Endothelial cell of umbilical vein (primary cell): ENCODE data around the gene TANGO2. TPM values are rescaled to one million over a fixed set of nuclear protein-coding genes. Genes with fewer than 3 reads are reported as not detected.

ENCODE experiments used
- BruUV-seq: library from RNA; stranded (reverse); fragments of 400-500 nt; replicated peaks from 2 replicates; lab custom pipeline; 2021; lab: Mats Ljungman, UMichigan
- CTCF ChIA-PET: fragments of 300-600, 350-600 bp; sonication (Branson Sonifier 250); formaldehyde crosslinking; loops from one replicate; lab custom pipeline; 2021; ENCODE audit warnings: antibody characterized with exemption, inconsistent platforms; lab: Charles Lee
- POLR2A ChIA-PET: fragments of 300-600, 350-600 bp; sonication (Branson Sonifier 250); formaldehyde crosslinking; loops from one replicate; lab custom pipeline; 2021; ENCODE audit warnings: antibody characterized with exemption, inconsistent platforms; lab: Charles Lee
- DNase-seq: peaks from one replicate; pipeline ENCODE4 v3.0.0-alpha.2; 2011; ENCODE audit warnings: low read depth, low spot score
- FAIRE-seq: peaks from 2 replicates; lab custom pipeline; 2011; peaks lifted over from hg19 to GRCh38; lab: Jason Lieb, UNC
- H2AFZ ChIP-seq: 2 replicates; pipeline ENCODE4 v1.6.0; 2012; ENCODE audit warnings: low read depth, low read length, control low read depth, inconsistent platforms
- H3K27ac ChIP-seq: 2 replicates; pipeline ENCODE4 v1.5.1; 2011; ENCODE audit warnings: low read depth, mild to moderate bottlenecking, control low read depth, low read length, moderate library complexity; ENCODE audit not compliant: insufficient read depth
- H3K27me3 ChIP-seq, 2 experiments: 2 replicates each; pipeline versions ENCODE4 v1.6.0 to v1.6.1; 2011; ENCODE audit warnings: low read length in 2 of 2, mixed read lengths in 1 of 2; ENCODE audit not compliant: control insufficient read depth in 2 of 2, insufficient read depth in 2 of 2
- H3K36me3 ChIP-seq, 2 experiments: 2 replicates in 1 of 2; 3 replicates in 1 of 2; pipeline ENCODE4 v1.5.1; 2011; ENCODE audit warnings: low read length in 2 of 2, mild to moderate bottlenecking in 1 of 2, moderate library complexity in 1 of 2; ENCODE audit not compliant: control insufficient read depth in 2 of 2, insufficient read depth in 2 of 2; ENCODE audit errors: extremely low read depth in 1 of 2
- H3K4me1 ChIP-seq: 3 replicates; pipeline ENCODE4 v1.5.1; 2011; ENCODE audit warnings: mild to moderate bottlenecking, low read length; ENCODE audit not compliant: control insufficient read depth, insufficient read depth; ENCODE audit errors: extremely low read depth
- H3K4me2 ChIP-seq: 2 replicates; pipeline ENCODE4 v1.6.1; 2011; ENCODE audit warnings: low read length, control low read depth, mixed read lengths; ENCODE audit not compliant: insufficient read depth
- H3K4me3 ChIP-seq, 3 experiments: fragments of 200-600 bp in 1 of 3; sonication (generic), shearing (Covaris generic) in 1 of 3; replicated peaks in 1 of 3; 2 replicates each; pipeline ENCODE4 v1.5.1; 2011 to 2016; ENCODE audit warnings: control low read depth in 3 of 3, low read length in 3 of 3, mild to moderate bottlenecking in 2 of 3, inconsistent platforms in 1 of 3, low read depth in 1 of 3, moderate library complexity in 1 of 3; ENCODE audit not compliant: insufficient read depth in 1 of 3
- H3K79me2 ChIP-seq: 2 replicates; pipeline ENCODE4 v1.6.0; 2012; ENCODE audit warnings: low read length, inconsistent platforms; ENCODE audit not compliant: control insufficient read depth, insufficient read depth
- H3K9ac ChIP-seq: replicated peaks from 2 replicates; pipeline ENCODE3; 2011; ENCODE audit warnings: low read length, control low read depth; ENCODE audit not compliant: insufficient read depth; ENCODE audit errors: extremely low read depth
- H3K9me1 ChIP-seq: replicated peaks from 3 replicates; pipeline ENCODE4 v1.6.0; 2011; ENCODE audit warnings: mild to moderate bottlenecking, low read length; ENCODE audit not compliant: control insufficient read depth, insufficient read depth; ENCODE audit errors: extremely low read depth
- H3K9me3 ChIP-seq: replicated peaks from 2 replicates; pipeline ENCODE4 v1.5.1; 2012; ENCODE audit warnings: low read length, inconsistent platforms; ENCODE audit not compliant: control insufficient read depth, insufficient read depth
- H4K20me1 ChIP-seq: replicated peaks from 2 replicates; pipeline ENCODE3; 2011; ENCODE audit warnings: mild to moderate bottlenecking, low read length; ENCODE audit not compliant: control insufficient read depth, insufficient read depth; ENCODE audit errors: extremely low read depth
- EZH2 ChIP-seq: IDR thresholded peaks from 2 replicates; pipeline ENCODE4 v1.6.1; 2012; ENCODE audit warnings: borderline replicate concordance, low read depth, mild to moderate bottlenecking, moderate library complexity, low read length, inconsistent platforms; ENCODE audit not compliant: severe bottlenecking
- FOS ChIP-seq: IDR thresholded peaks from 2 replicates; pipeline ENCODE4 v1.6.1; 2011; ENCODE audit warnings: mild to moderate bottlenecking, low read length, moderate library complexity, borderline replicate concordance; ENCODE audit not compliant: insufficient read depth
- GATA2 ChIP-seq: IDR thresholded peaks from 2 replicates; pipeline ENCODE4 v1.7.0; 2011; ENCODE audit warnings: low read depth, mild to moderate bottlenecking, moderate library complexity, mixed read lengths, low read length; ENCODE audit not compliant: insufficient read length, insufficient read depth
- JUN ChIP-seq: IDR thresholded peaks from 2 replicates; pipeline ENCODE4 v1.6.1; 2011; ENCODE audit warnings: borderline replicate concordance, low read depth; ENCODE audit not compliant: insufficient read length, insufficient read depth
- MYC ChIP-seq: IDR thresholded peaks from one replicate; pipeline ENCODE4 v1.6.1; 2011; ENCODE audit warnings: mild to moderate bottlenecking, low read depth, low read length
- POLR2A ChIP-seq: IDR thresholded peaks from 2 replicates; pipeline ENCODE4 v1.6.1; 2012; ENCODE audit warnings: low read depth, mild to moderate bottlenecking, control low read depth, low read length
- POLR2AphosphoS5 ChIP-seq: IDR thresholded peaks from 2 replicates; pipeline ENCODE4 v1.6.1; 2012; ENCODE audit warnings: low read depth, mild to moderate bottlenecking, control low read depth, low read length, moderate library complexity; ENCODE audit not compliant: insufficient read depth
- dilution Hi-C: fragments of 300-500 bp; cut with MboI; formaldehyde crosslinking; loops from one replicate; pipeline ENCODE4 v1.15.0; 2019; ENCODE audit warnings: low sequenced_read_pairs; ENCODE audit not compliant: extremely low pct_ligation_motif_present
- intact Hi-C: fragments of 100-400 bp; cut with micrococcal nuclease; formaldehyde crosslinking; loops from one replicate; pipeline ENCODE4 v1.10.0; 2022
- polyA plus RNA-seq, 4 experiments: library from polyadenylated mRNA; depleted of rRNA in 3 of 4; stranded (reverse) in 3 of 4; unstranded in 1 of 4; fragments of >200 nt; gene quantifications; 2 replicates each; pipeline versions ENCODE4 v1.2.1 to v1.2.3, GENCODE V29; 2011 to 2012; ENCODE audit warnings: missing spikeins in 1 of 4
- total RNA-seq: library from RNA; stranded (reverse); gene quantifications from 2 replicates; pipeline ENCODE4 v1.2.3, GENCODE V29; 2021
- TF ChIP-seq, protein P1 (sequence below): IDR thresholded peaks from 2 replicates; pipeline ENCODE4 v1.6.1; 2011; ENCODE audit not compliant: insufficient read depth, insufficient read length
- TF ChIP-seq, protein P2 (sequence below), 2 donors: IDR thresholded peaks; 1 replicate in 1 of 2; 2 replicates in 1 of 2; pipeline ENCODE4 v1.5.1; 2011; ENCODE audit warnings: low read length in 2 of 2, mild to moderate bottlenecking in 2 of 2, moderate library complexity in 2 of 2, control low read depth in 1 of 2, inconsistent platforms in 1 of 2, low read depth in 1 of 2; ENCODE audit not compliant: insufficient read depth in 1 of 2; ENCODE audit errors: extremely low read depth in 1 of 2

The TANGO2 gene
- total and polyA plus RNA-seq, 2 donors (not counting 3 experiments of a cell fraction or from before 2014, with no cell fraction given) = 40.0 to 49.3 TPM

DNA sequence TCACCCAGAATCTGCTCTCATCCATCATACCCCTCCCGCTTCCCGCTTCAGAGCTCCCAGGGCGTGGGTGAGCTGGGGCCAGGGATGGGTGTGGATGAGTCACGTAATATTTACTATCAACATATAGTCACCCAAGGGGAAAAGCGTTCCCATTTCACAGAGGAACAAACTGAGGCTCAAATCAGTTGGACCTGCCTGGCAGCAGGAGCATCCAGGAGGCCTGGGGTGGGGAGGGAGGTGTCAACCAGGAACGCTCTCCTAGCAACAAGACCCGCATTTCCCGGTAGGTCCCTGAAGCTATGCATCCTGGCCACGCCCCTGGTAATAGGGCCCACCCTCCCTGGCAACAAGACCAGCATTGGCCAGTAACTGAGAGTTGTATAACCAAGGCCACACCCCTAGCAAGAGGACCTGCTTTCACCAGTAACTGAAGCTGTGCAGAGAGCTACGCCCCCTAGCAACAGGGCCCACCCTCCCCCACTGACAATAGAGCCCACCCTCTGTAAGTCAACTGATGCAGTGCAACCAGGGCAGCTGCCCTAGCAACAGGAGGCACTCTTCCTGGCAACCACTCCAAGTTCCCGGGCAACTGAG lies 46.5 kb upstream of the TANGO2 start:
- ChIA-PET POLR2A (interaction anchor here (0.6 to 2.0 kb wide), 5 partner anchors 10 to 39 kb away, joined by 3 to 8 read pairs (median 5); no protein-coding TSS in a partner anchor), CTCF (interaction anchor here (0.5 to 12.2 kb wide), 13 partner anchors 9 to 244 kb away, joined by 3 to 304 read pairs (median 6); partner anchors contain the start of gene TANGO2)
- TF ChIP-seq EZH2 (no peak), FOS (no peak), JUN (no peak), POLR2AphosphoS5 (peak; percentile 37), MYC (no peak), POLR2A (peak; percentile 17), GATA2 (no peak)
- TF ChIP-seq, protein P1, sequence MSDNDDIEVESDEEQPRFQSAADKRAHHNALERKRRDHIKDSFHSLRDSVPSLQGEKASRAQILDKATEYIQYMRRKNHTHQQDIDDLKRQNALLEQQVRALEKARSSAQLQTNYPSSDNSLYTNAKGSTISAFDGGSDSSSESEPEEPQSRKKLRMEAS = no peak
- TF ChIP-seq, protein P2, sequence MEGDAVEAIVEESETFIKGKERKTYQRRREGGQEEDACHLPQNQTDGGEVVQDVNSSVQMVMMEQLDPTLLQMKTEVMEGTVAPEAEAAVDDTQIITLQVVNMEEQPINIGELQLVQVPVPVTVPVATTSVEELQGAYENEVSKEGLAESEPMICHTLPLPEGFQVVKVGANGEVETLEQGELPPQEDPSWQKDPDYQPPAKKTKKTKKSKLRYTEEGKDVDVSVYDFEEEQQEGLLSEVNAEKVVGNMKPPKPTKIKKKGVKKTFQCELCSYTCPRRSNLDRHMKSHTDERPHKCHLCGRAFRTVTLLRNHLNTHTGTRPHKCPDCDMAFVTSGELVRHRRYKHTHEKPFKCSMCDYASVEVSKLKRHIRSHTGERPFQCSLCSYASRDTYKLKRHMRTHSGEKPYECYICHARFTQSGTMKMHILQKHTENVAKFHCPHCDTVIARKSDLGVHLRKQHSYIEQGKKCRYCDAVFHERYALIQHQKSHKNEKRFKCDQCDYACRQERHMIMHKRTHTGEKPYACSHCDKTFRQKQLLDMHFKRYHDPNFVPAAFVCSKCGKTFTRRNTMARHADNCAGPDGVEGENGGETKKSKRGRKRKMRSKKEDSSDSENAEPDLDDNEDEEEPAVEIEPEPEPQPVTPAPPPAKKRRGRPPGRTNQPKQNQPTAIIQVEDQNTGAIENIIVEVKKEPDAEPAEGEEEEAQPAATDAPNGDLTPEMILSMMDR (IDR thresholded peaks at IDR 0.05; ENCODE audit: extremely low read depth in 1 of 2, insufficient read depth in 1 of 2, low read depth in 1 of 2, low read length in 2 of 2) = no peak
- FAIRE-seq = peak; percentile 93
- intact Hi-C loops = loop anchor here (2.0 kb wide), 1 partner anchor 20 kb away; no protein-coding TSS in a partner anchor
- no peak overlapping the region for H3K9ac ChIP-seq
- no peaks in the 10 kb centered on the region for H3K79me2 ChIP-seq
- peaks cover 19% of the 10 kb centered on the region for H3K4me1 ChIP-seq
- no TSS peak for BruUV-seq
- no peaks in the 10 kb centered on the region for H3K9me1 ChIP-seq
- H3K27me3 ChIP-seq = no peaks in the 10 kb centered on the region
- dilution Hi-C loops = no loop called here
- H2AFZ ChIP-seq = no peak overlapping the region
- no peak overlapping the region for H3K4me2 ChIP-seq
- DNase-seq = peak; percentile 92
- peaks cover 14 to 58% of the 10 kb centered on the region in 2 experiments for H3K36me3 ChIP-seq
- H3K4me3 ChIP-seq = no peak overlapping the region
- H3K27ac ChIP-seq = peak overlapping the region; percentile 65
- H4K20me1 ChIP-seq = no peaks in the 10 kb centered on the region
- H3K9me3 ChIP-seq = no peaks in the 10 kb centered on the region
